ENCODE measurements around the gene KCNJ4.
"Not testable (repeated sequence)": the region's sequence is repeated elsewhere in the genome, so short reads cannot be mapped to it uniquely, and the experiment has no call there.

Gene KCNJ4

DNA sequence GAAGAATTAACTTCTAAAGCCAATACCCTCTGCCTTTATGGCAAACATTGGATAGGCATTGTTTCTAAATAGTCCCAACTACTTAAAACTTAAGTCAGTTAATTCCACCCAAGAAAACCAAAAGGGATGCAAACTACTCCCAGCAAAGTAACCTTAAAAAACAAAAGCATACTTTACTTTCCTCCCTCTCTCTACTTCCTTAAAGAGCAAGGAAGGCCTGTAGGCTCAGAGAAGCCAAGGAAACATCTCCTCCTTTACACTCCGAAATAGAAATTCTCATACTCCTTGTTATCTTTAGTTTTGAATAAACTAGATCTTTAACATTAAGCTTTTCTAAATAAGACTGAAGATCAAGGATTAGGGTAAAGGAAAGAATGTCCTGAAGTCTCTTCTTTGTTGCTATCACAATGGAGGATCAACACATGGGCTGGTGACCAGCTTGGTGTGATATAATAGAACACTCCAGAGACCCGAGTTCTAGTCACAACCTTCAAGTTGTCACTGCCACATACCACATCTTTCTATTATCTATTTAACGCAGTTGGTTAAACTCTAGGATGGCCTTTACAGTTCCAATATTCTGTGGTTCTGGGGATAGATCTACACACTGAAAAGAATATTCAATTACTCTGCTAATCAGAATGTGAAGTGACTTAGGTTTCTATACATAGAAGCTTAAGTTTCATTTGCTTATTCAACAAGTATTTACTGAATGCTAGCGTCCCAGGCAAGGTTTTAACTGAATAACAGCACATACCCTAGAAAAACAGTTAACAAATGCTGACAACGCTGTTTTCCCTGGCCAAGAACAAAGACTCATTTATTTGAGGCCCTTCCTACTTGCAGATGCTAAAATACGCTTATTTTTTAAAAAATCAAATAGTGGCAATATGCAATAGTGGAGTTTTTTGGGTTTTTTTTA is 66.2 kb downstream of the KCNJ4 start:
- H3K4me3 ChIP-seq (ENCODE audit: low read length); H3K36me3 ChIP-seq (ENCODE audit: insufficient read depth, low read length); H3K9me3 ChIP-seq (ENCODE audit: insufficient read depth, low read depth, low read length); H3K9ac ChIP-seq (ENCODE audit: low read depth, low read length); H3K27me3 ChIP-seq (ENCODE audit: insufficient read depth, low read length): not testable (repeated sequence)
- WGBS, result 62% methylated on average over 3 of the region's 6 CpGs
- H3K27ac ChIP-seq (ENCODE audit: low read depth, low read length), result peak overlapping the region; percentile 66; the same call in 1 of the 2 replicates
- H3K4me1 ChIP-seq (ENCODE audit: insufficient read depth, low read length), result peaks cover 51% of the 10 kb centered on the region

DNA sequence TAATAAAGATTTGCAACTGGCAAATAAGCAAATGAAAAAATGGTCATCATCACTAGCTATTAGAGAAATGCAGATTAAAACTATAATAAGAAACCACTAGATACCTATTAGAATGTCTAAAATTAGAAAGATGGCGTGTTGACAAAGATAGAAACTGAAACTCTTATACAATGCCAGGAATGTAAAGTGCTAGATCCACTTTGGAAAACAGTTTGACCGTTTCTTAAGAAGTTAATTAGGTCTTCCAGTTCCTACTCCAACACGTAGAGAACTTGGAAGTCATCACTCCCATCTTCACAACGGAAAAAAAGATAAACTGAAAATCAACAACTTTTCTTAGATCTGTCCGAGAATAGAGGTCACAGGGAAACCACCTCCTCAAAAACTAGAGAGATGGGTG is 68.1 kb downstream of the KCNJ4 start:
- not testable (repeated sequence) for H3K27me3 ChIP-seq (ENCODE audit: insufficient read depth, low read length); H3K36me3 ChIP-seq (ENCODE audit: insufficient read depth, low read length); H3K4me3 ChIP-seq (ENCODE audit: low read length); H3K9ac ChIP-seq (ENCODE audit: low read depth, low read length); H3K27ac ChIP-seq (ENCODE audit: low read depth, low read length); H3K9me3 ChIP-seq (ENCODE audit: insufficient read depth, low read depth, low read length)
- H3K4me1 ChIP-seq (ENCODE audit: insufficient read depth, low read length), result peaks cover 54% of the 10 kb centered on the region
- 85% methylated on average over 4 of the region's 5 CpGs for WGBS

DNA sequence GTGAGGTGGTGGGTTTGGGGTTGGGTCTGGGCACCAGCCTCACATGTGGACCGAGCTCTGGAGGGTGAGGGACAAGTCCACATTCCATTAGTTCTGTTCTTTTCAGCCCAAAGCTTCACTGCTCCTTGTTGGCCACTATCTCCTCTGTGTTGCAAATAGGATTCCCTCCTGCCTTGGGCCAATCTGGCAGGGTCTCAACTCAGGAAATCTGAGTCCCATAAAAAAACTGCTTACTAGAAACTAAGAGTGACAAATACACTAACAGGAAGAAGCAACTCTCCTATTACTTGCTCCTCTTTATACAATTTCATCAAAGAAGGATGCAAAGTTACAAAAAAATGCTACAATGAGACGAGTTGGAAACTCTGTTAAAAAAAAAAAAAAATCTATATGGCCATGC is 71.6 kb downstream of the KCNJ4 start:
- Histone ChIP-seq H3K27ac (ENCODE audit: low read depth, low read length) (no peak overlapping the region), H3K9ac (ENCODE audit: low read depth, low read length) (no peak overlapping the region), H3K4me3 (ENCODE audit: low read length) (no peak overlapping the region), H3K36me3 (ENCODE audit: insufficient read depth, low read length) (peaks cover 27% of the 10 kb centered on the region), H3K9me3 (ENCODE audit: insufficient read depth, low read depth, low read length) (no peaks in the 10 kb centered on the region), H3K27me3 (ENCODE audit: insufficient read depth, low read length) (no peaks in the 10 kb centered on the region), H3K4me1 (ENCODE audit: insufficient read depth, low read length) (peaks cover 31% of the 10 kb centered on the region)
- 73% methylated on average over 2 of the region's 2 CpGs for WGBS

DNA sequence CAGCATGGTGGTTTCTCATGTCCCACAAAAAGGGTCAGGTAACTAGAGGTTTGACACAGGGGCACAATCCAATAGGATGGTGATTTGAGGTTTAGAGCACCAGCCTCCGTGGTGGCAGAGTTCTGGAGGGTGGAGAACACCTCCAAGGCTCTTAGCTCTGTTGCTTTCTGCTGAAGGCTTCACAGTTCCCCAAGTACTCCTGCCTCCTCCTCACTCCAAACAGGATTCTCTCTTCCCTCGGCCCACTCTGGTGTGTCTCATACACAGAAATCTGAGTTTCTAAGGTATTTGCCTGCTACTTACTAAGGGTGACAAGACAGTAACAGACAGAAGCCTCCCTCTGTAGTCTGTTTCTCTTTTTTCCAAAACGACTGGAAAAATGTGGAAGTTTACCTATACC is 73.6 kb downstream of the KCNJ4 start:
- Histone ChIP-seq H3K36me3 (ENCODE audit: insufficient read depth, low read length) (peaks cover 42% of the 10 kb centered on the region), H3K4me1 (ENCODE audit: insufficient read depth, low read length) (peaks cover 18% of the 10 kb centered on the region)
- not testable (repeated sequence) for H3K27ac ChIP-seq (ENCODE audit: low read depth, low read length); H3K4me3 ChIP-seq (ENCODE audit: low read length); H3K9ac ChIP-seq (ENCODE audit: low read depth, low read length); H3K9me3 ChIP-seq (ENCODE audit: insufficient read depth, low read depth, low read length); H3K27me3 ChIP-seq (ENCODE audit: insufficient read depth, low read length)
- 89% methylated on average over 3 of the region's 3 CpGs for WGBS
